ENCODE results near the gene GLCCI1.
"Not testable (repeated sequence)": the region's sequence is repeated elsewhere in the genome, so short reads cannot be mapped to it uniquely, and the experiment has no call there.

The GLCCI1 gene

GRCh38 chr7:8057566-8057965, 89.0 kb downstream of the GLCCI1 start:
- no peak for DNase-seq

GRCh38 chr7:8058322-8058721, 89.7 kb downstream of the GLCCI1 start:
- no peak for DNase-seq

GRCh38 chr7:8058852-8059251, 90.3 kb downstream of the GLCCI1 start:
- no peak for DNase-seq

- DNase-seq: no peak
Measured at GRCh38 chr7:8060241-8060640, 91.6 kb downstream of the GLCCI1 start.

GRCh38 chr7:8063300-8063699, 94.7 kb downstream of the GLCCI1 start:
- DNase-seq: not testable (repeated sequence)

- DNase-seq: no peak
Measured at GRCh38 chr7:8063706-8064297, 95.2 kb downstream of the GLCCI1 start.

- DNase-seq: no peak
Measured at GRCh38 chr7:8064828-8065227, 96.2 kb downstream of the GLCCI1 start.

- DNase-seq: no peak
Measured at GRCh38 chr7:8065356-8065813, 96.8 kb downstream of the GLCCI1 start.

- DNase-seq: no peak
Measured at GRCh38 chr7:8068892-8069686, 100.5 kb downstream of the GLCCI1 start.

GRCh38 chr7:8070451-8071180, 102.0 kb downstream of the GLCCI1 start:
- DNase-seq: no peak

GRCh38 chr7:8078418-8078817, 109.8 kb downstream of the GLCCI1 start:
- no peak for DNase-seq

- DNase-seq: no peak
Measured at GRCh38 chr7:8082762-8083161, 114.2 kb downstream of the GLCCI1 start.

- no peak for DNase-seq
Measured at GRCh38 chr7:8084836-8085235, 116.2 kb downstream of the GLCCI1 start.

GRCh38 chr7:8085420-8085819, 116.8 kb downstream of the GLCCI1 start:
- DNase-seq: no peak

- no peak for DNase-seq
Measured at GRCh38 chr7:8086239-8086638, 117.6 kb downstream of the GLCCI1 start.

- no peak for DNase-seq
Measured at GRCh38 chr7:8089036-8089780, 120.6 kb downstream of the GLCCI1 start.

- no peak for DNase-seq
Measured at GRCh38 chr7:8092140-8092539, 123.5 kb downstream of the GLCCI1 start.

- no peak for DNase-seq
Measured at GRCh38 chr7:8094164-8095140, 125.9 kb downstream of the GLCCI1 start.

- not testable (repeated sequence) for DNase-seq
Measured at GRCh38 chr7:8101292-8101691, 132.7 kb downstream of the GLCCI1 start.

GRCh38 chr7:8103282-8103681, 134.7 kb downstream of the GLCCI1 start:
- DNase-seq: no peak

- DNase-seq: no peak
Measured at GRCh38 chr7:8105449-8106095, 137.0 kb downstream of the GLCCI1 start.

Data from CD4-positive, alpha-beta T cell treated with Interleukin-15 for 1 hour (primary cell).